Neural progenitor cell (in vitro differentiated cells): ENCODE data around the gene ORC1. TPM values are rescaled to one million over a fixed set of nuclear protein-coding genes. Genes with fewer than 3 reads are reported as not detected.

Experiments used
- DNase-seq: peaks from one replicate; pipeline ENCODE4 v3.0.0-alpha.2; 2016; ENCODE audit warnings: low spot score
- H2AFZ ChIP-seq: fragments of 200-600 bp; sonication (generic); replicated peaks from 2 replicates; pipeline ENCODE4 v1.6.1; 2016; ENCODE audit warnings: antibody characterized with exemption
- H3F3A ChIP-seq: fragments of 200-600 bp; sonication (generic); 2 replicates; pipeline ENCODE4 v1.6.1; 2016; ENCODE audit warnings: antibody characterized with exemption, low read depth
- H3K27ac ChIP-seq: fragments of 200-600 bp; sonication (generic); 2 replicates; pipeline ENCODE4 v1.5.1; 2016; ENCODE audit warnings: mild to moderate bottlenecking
- H3K27me3 ChIP-seq: fragments of 200-600 bp; sonication (generic); 2 replicates; pipeline ENCODE4 v1.6.1; 2016; ENCODE audit warnings: mild to moderate bottlenecking, moderate library complexity
- H3K36me3 ChIP-seq: fragments of 200-600 bp; sonication (generic); 2 replicates; pipeline ENCODE4 v1.5.1; 2016
- H3K4me1 ChIP-seq: fragments of 200-600 bp; sonication (generic); 2 replicates; pipeline ENCODE4 v1.6.1; 2016; ENCODE audit warnings: mixed run types
- H3K4me2 ChIP-seq: fragments of 200-600 bp; sonication (generic); 2 replicates; pipeline ENCODE4 v1.6.1; 2016
- H3K4me3 ChIP-seq: fragments of 200-600 bp; sonication (generic); 2 replicates; pipeline ENCODE4 v1.5.1; 2016
- H3K79me2 ChIP-seq: fragments of 200-600 bp; sonication (generic); 2 replicates; pipeline ENCODE4 v1.6.1; 2016; ENCODE audit warnings: low read depth
- H3K9ac ChIP-seq: fragments of 200-600 bp; sonication (generic); 2 replicates; pipeline ENCODE4 v1.6.1; 2016
- H3K9me3 ChIP-seq: fragments of 200-600 bp; sonication (generic); 2 replicates; pipeline ENCODE4 v1.5.1; 2016; ENCODE audit warnings: low read depth
- H4K20me1 ChIP-seq: fragments of 200-600 bp; sonication (generic); 2 replicates; pipeline ENCODE4 v1.6.1; 2016; ENCODE audit warnings: low read depth
- H3K27ac Mint-ChIP-seq: 3 replicates; pipeline ENCODE4 v1.8.0; 2021; ENCODE audit warnings: mixed read lengths
- H3K27me3 Mint-ChIP-seq: 2 replicates; pipeline ENCODE4 v1.8.0; 2022; ENCODE audit warnings: low read depth, mild to moderate bottlenecking, inconsistent platforms, moderate library complexity, mixed read lengths; ENCODE audit not compliant: insufficient read depth
- H3K36me3 Mint-ChIP-seq: 3 replicates; pipeline ENCODE4 v1.8.0; 2021; ENCODE audit warnings: mixed read lengths
- H3K4me1 Mint-ChIP-seq: 3 replicates; pipeline ENCODE4 v1.8.0; 2021; ENCODE audit warnings: mixed read lengths
- H3K4me3 Mint-ChIP-seq: 3 replicates; pipeline ENCODE4 v1.8.0; 2021; ENCODE audit warnings: mild to moderate bottlenecking, moderate library complexity, mixed read lengths
- H3K9me3 Mint-ChIP-seq: 3 replicates; pipeline ENCODE4 v1.8.0; 2020; ENCODE audit warnings: mixed read lengths
- EZH2 ChIP-seq: fragments of 200-600 bp; sonication (generic); IDR thresholded peaks from 2 replicates; pipeline ENCODE4 v1.6.1; 2017; ENCODE audit warnings: antibody characterized with exemption, mild to moderate bottlenecking, moderate library complexity
- EZH2phosphoT487 ChIP-seq: fragments of 200-600 bp; sonication (generic); IDR thresholded peaks from 2 replicates; pipeline ENCODE4 v1.6.1; 2017; ENCODE audit warnings: antibody characterized with exemption
- total RNA-seq: library from RNA; depleted of rRNA; stranded (reverse); fragments of >200 nt; gene quantifications from 2 replicates; pipeline ENCODE4 v1.2.3, GENCODE V29; 2015; ENCODE audit warnings: low replicate concordance
- TF ChIP-seq, protein P1 (sequence below): fragments of 200-600 bp; sonication (generic); IDR thresholded peaks from 2 replicates; pipeline ENCODE4 v1.5.1; 2017; ENCODE audit warnings: antibody characterized with exemption, mild to moderate bottlenecking

ORC1 gene
- total RNA-seq, 1 donor from 2014 or later = 42.4 TPM

DNA sequence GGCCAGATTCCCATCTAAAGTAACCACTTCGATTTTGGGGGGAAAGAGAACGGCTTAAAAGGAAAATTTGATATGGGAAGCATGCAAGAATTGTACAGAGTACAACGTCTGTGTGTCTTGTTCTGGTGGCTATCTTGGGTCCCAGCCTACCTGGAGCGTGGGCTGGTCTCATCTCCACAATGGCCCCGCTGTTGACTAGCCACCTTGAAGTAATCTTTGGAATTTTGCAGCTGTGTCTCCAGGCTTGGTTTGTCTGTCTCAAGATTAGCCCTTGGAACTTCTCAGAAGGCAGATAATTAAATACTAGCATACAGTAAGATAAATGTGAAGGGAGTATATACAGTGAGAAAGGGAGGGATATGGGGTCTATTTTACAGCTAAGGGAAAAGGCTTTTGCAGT is 37.0 kb downstream of the ORC1 start:
- peaks cover 5% of the 10 kb centered on the region for H3K4me1 ChIP-seq
- H2AFZ ChIP-seq = no peak overlapping the region
- TF ChIP-seq, protein P1, sequence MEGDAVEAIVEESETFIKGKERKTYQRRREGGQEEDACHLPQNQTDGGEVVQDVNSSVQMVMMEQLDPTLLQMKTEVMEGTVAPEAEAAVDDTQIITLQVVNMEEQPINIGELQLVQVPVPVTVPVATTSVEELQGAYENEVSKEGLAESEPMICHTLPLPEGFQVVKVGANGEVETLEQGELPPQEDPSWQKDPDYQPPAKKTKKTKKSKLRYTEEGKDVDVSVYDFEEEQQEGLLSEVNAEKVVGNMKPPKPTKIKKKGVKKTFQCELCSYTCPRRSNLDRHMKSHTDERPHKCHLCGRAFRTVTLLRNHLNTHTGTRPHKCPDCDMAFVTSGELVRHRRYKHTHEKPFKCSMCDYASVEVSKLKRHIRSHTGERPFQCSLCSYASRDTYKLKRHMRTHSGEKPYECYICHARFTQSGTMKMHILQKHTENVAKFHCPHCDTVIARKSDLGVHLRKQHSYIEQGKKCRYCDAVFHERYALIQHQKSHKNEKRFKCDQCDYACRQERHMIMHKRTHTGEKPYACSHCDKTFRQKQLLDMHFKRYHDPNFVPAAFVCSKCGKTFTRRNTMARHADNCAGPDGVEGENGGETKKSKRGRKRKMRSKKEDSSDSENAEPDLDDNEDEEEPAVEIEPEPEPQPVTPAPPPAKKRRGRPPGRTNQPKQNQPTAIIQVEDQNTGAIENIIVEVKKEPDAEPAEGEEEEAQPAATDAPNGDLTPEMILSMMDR = no peak
- TF ChIP-seq EZH2phosphoT487 (no peak), EZH2 (no peak)
- peaks cover 15% of the 10 kb centered on the region for H3K79me2 ChIP-seq
- no peaks in the 10 kb centered on the region for H3K9me3 ChIP-seq
- peaks cover 14% of the 10 kb centered on the region for H3K27me3 Mint-ChIP-seq
- H4K20me1 ChIP-seq = no peaks in the 10 kb centered on the region
- H3K4me1 Mint-ChIP-seq = peaks cover 24% of the 10 kb centered on the region
- H3K36me3 Mint-ChIP-seq = peaks cover 8% of the 10 kb centered on the region
- H3K4me3 ChIP-seq = no peak overlapping the region
- H3K9ac ChIP-seq = no peak overlapping the region
- no peak overlapping the region for H3K27ac ChIP-seq
- H3K4me2 ChIP-seq = no peak overlapping the region
- H3K9me3 Mint-ChIP-seq = peaks cover 4% of the 10 kb centered on the region
- no peaks in the 10 kb centered on the region for H3K27me3 ChIP-seq
- no peak for DNase-seq
- H3K27ac Mint-ChIP-seq = peak overlapping the region; percentile 38
- H3K4me3 Mint-ChIP-seq = peak overlapping the region; percentile 86
- peaks cover 48% of the 10 kb centered on the region for H3F3A ChIP-seq
- no peaks in the 10 kb centered on the region for H3K36me3 ChIP-seq

DNA sequence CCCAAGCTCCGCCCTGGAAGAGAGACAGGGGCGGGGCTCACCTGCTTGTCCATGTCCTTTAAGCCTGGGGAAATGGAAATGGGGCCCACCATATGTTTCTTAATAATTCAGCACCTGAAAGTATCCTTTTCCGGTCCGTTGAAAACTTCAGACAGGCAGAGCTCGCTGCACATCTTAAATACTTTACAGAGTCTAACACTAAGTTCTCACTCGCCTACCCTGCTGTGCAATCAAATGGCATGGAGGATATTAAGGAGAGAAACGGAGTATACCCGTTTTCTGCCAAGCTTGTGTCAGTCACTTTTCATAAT is 37.8 kb downstream of the ORC1 start:
- Histone ChIP-seq H3K4me3 (peak overlapping the region; percentile 90), H4K20me1 (no peaks in the 10 kb centered on the region), H3K9me3 (no peaks in the 10 kb centered on the region), H2AFZ (peak overlapping the region; percentile 83), H3K79me2 (peaks cover 15% of the 10 kb centered on the region), H3K27ac (no peak overlapping the region), H3K36me3 (no peaks in the 10 kb centered on the region), H3K27me3 (no peaks in the 10 kb centered on the region), H3K4me2 (peak overlapping the region; percentile 71), H3K9ac (no peak overlapping the region), H3K4me1 (peaks cover 5% of the 10 kb centered on the region), H3F3A (peaks cover 45% of the 10 kb centered on the region)
- H3K4me3 Mint-ChIP-seq = peak overlapping the region; percentile 86
- H3K4me1 Mint-ChIP-seq = peaks cover 24% of the 10 kb centered on the region
- DNase-seq = no peak
- H3K9me3 Mint-ChIP-seq = peaks cover 4% of the 10 kb centered on the region
- peaks cover 14% of the 10 kb centered on the region for H3K36me3 Mint-ChIP-seq
- TF ChIP-seq EZH2 (no peak), EZH2phosphoT487 (no peak)
- TF ChIP-seq, protein P1 = no peak
- peak overlapping the region; percentile 42 for H3K27ac Mint-ChIP-seq
- H3K27me3 Mint-ChIP-seq = peaks cover 14% of the 10 kb centered on the region

DNA sequence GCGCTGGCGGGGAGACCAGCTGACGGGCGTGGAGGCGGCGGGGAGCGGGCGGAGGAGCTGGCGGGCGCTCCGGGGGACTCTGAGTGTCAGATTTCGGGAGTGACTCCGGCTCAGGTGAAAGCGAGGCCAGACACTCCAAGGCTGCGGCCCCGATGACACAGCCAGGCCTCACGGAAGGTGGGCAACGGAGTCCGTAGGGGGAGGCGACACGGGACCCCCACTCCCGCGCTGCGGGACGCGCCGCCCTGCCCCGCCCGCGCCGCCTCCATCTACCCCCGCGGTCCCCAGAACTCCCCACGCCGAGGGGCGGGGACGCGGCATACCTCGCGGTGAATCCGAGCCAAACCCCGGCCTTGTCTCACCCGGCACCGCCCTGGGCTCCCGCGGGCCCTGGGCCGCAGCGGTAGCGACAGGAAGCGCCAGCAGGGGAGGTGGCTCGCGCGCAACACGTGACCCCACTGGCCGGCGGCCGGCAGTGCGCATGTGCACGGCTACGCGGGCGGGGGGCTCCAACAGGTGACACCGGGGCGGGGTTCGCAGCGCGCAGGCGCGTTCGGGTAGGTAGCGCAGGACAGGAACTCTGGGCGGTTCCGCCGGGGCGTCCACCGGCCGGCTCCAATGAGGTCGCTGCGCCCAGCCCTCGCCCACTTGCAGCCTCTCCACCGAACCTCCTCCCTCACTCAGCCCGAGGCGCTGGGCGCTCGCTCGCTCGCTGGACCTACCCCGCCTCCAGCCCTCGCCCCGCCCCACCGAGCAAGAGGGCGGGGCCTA is 38.3 kb downstream of the ORC1 start, which contains the start of gene CC2D1B:
TSS of gene CC2D1B (minus strand) at position 460 of the 771 bp plus-strand sequence. CDS start 1,585 bp downstream, outside the sequence.
- peaks cover 16% of the 10 kb centered on the region for H3K27me3 Mint-ChIP-seq
- Histone ChIP-seq H3K9ac (peak within 1 kb of the TSS; percentile 76), H3K9me3 (no peaks in the 10 kb centered on the region), H3K27ac (peak within 1 kb of the TSS; percentile 74), H3K27me3 (no peaks in the 10 kb centered on the region), H2AFZ (peak within 1 kb of the TSS; percentile 96), H3K4me1 (peaks cover 5% of the 10 kb centered on the region), H3K4me3 (peak within 1 kb of the TSS; percentile 90), H3F3A (peaks cover 40% of the 10 kb centered on the region), H3K79me2 (peaks cover 15% of the 10 kb centered on the region), H3K4me2 (peak within 1 kb of the TSS; percentile 85), H4K20me1 (no peaks in the 10 kb centered on the region), H3K36me3 (no peaks in the 10 kb centered on the region)
- TF ChIP-seq EZH2 = no peak
- TF ChIP-seq, protein P1 = peak; percentile 11
- DNase-seq = peak; percentile 99
- peaks cover 20% of the 10 kb centered on the region for H3K36me3 Mint-ChIP-seq
- H3K9me3 Mint-ChIP-seq = peaks cover 4% of the 10 kb centered on the region
- peak within 1 kb of the TSS; percentile 96 for H3K4me3 Mint-ChIP-seq
- H3K4me1 Mint-ChIP-seq = peaks cover 24% of the 10 kb centered on the region
- H3K27ac Mint-ChIP-seq = peak within 1 kb of the TSS; percentile 61
